GM04503 (cell line): ENCODE results near the gene FAM98A.

Experiments used
- DNase-seq: peaks from one replicate; pipeline ENCODE4 v3.0.0-alpha.2; 2012; ENCODE audit warnings: low read depth

The FAM98A gene

DNA sequence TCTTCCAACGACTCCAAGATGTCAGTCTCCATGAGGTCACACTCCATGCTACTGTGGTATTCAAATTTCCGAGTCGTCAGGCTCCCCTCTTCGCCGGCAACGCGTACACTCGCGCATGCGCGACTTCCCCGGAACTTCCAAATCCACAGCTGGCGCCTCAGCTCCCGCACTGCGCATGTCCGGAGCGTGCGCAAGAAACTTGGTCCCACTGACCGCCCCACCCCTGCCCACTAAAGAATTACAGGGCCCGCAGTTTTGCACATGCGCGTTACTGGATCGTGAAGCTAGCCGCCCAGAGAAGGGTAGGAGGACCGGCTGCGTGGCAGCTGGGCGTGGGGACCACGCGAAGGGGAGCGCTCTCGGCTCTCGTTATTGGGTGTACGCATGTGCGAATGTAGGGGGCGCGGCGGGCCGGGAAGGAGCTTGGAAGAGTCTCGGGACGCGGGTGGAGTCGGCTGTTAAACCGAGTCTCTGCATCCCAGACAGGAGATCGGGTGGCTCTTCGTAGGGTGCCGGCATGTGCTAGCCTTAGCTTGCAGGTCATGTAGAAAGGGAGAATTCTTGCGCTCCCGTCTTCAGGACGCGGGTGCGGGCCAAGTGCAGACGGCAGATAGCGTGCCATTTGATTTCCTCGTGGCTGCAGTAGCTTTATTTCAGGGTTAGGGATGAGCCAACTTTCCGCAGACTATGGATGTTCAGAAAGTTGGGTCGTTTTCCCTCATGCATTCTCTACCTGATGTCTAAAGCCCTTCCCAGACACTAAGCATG is at the start of gene FAM98A:
TSS of gene FAM98A (minus strand) at position 125 of the 768 bp plus-strand sequence. CDS start at position 47, 78 bp downstream.
- peak; percentile 92 for DNase-seq

GRCh38 chr2:33645861-33646260 is 46.8 kb upstream of the FAM98A start:
- no peak for DNase-seq

DNA sequence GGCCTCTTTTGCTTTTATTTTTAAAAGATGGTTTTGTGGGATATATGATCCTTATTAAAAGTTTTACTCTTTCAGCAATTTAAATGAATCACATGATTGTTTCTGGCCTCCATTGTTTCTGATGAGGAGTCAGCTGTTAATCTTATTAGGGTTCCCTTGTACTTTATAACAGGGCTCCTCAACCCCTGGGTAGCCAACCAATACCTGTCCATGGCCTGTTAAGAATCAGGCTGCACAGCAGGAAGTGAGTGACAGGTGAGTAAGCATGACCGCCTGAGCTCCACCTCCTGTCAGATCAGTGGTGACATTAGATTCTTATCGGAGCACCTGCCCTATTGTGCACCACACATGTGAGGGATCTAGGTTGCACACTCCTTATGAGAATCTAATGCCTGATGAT is 45.1 kb upstream of the FAM98A start:
- no peak for DNase-seq

- no peak for DNase-seq
Measured at GRCh38 chr2:33636001-33636400, 36.9 kb upstream of the FAM98A start.

- DNase-seq: no peak
Measured at GRCh38 chr2:33634261-33634910, 35.3 kb upstream of the FAM98A start.

GRCh38 chr2:33633315-33633714 is 34.2 kb upstream of the FAM98A start:
- no peak for DNase-seq

DNA sequence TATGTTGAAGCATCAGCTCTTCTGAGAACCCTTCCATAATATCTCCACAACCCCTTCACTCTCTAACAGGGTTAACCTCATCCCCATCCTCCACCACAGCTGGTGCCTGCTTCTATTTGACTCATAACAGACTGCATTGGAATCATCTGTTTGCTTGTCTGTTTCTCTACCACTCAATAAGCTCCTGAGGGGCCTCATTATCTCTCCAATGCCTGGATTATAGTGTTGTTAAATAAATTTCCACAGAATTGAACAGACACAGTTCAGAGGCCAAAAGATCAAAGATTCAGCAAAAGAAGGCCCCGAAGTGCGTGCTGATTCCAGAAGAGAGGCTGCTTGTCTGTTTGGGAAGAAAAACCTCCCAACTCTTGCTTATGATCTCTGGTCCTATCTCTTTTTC is 33.7 kb upstream of the FAM98A start:
- DNase-seq: no peak

GRCh38 chr2:33628031-33628827 is 29.1 kb upstream of the FAM98A start:
- DNase-seq: no peak

DNA sequence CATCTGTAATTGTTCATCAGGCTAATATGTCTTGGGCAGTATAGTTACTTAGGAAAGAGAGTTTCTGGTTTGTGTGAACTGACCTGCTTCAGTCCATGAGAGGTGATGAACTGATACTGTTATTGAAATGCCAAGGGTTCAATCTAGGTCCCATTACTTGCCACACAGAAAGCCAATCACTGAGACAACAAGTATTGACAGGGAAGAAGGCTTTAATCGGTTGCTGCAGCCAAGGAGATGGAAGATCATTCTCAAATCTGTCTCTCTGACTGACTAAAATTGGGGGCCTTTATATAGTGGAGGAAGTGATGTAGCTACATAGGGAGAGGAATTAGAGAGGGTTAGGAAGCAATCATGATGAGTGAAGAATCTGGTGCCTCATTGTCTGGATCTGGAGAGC is 19.9 kb upstream of the FAM98A start:
- DNase-seq: no peak

DNA sequence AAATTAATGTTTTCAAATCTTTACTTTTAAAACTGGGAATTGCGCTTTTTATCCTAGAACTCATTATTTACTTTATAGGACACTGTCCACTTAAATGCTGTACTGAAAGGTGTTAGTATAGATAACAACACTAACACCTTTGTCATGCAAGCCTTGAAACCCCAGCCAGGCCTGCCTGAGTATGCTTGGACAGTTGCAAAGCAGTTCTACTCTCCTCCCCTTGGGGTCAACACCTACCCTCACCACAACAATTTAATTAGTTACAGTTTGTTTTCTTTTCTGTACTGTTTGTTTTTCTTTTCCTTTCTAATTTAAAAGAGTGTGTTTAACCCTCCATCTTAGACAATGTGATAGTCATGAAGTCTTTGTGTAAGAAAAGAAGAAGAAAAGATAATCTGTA is 18.9 kb upstream of the FAM98A start:
- DNase-seq: no peak

DNA sequence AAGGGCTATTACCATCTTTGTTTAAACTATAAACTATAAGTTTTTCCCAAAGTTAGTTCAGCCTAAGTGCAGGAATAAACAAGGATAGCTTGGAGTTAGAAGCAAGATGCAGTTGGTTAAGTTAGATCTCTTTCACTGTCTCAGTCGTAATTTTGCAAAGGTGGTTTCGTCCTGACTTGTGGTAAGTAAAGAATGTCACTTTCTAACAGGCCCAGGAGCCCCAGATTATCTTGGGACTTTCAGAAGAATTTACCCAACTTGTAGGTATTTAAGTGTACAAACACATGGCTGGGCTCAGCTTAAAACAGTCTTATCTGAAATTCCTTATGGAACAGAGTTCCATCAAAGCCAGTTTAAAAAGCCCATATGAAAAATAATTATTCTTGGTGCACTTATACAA is 18.3 kb upstream of the FAM98A start:
- DNase-seq: no peak

DNA sequence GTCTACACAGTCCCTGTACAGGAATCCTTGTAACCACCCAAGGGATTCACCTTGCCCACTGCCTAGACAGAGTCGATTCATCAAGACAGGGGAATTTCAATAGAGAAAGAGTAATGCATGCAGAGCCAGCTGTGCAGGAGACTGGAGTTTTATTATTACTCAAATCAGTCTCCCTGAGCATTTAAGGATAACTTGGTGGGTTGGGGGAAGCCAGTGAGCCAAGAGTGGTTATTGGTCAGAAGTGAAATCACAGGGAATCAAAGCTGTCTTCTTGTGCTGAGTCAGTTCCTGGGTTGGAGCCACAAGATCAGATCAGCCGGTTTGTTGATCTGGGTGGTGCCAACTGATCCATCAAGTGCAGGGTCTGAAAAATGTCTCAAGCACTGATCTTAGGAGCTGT is 17.8 kb upstream of the FAM98A start:
- no peak for DNase-seq

- DNase-seq: no peak
Measured at GRCh38 chr2:33614190-33614589, 15.1 kb upstream of the FAM98A start.

- DNase-seq: no peak
Measured at GRCh38 chr2:33607905-33608304, 8.8 kb upstream of the FAM98A start.

- no peak for DNase-seq
Measured at GRCh38 chr2:33607251-33607721, 8.2 kb upstream of the FAM98A start.

GRCh38 chr2:33606622-33607021 is 7.5 kb upstream of the FAM98A start:
- DNase-seq: no peak

- DNase-seq: no peak
Measured at GRCh38 chr2:33606100-33606499, 7.0 kb upstream of the FAM98A start.

DNA sequence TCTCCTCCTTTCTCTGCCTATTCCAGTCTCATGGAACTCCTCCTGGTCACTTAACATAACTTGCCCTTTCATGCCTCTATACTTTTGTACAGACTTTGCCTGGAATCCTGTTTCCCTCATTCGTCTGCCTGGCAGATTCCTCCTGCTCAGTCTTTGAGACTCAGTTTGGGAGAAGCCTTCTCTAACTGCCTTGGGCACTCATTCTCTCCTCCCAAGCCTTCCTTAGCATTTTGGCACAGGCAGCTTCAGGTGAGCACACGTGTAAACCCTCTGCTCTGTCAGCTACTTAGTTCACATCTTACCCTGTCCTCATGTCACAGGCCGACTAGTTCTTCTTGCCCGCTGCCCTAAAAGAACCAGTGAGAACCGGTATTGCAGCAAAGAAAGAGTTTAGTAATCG is 6.0 kb upstream of the FAM98A start:
- no peak for DNase-seq

- no peak for DNase-seq
Measured at GRCh38 chr2:33603416-33603815, 4.3 kb upstream of the FAM98A start.

GRCh38 chr2:33602201-33602830 is 3.2 kb upstream of the FAM98A start:
- DNase-seq: peak; percentile 82

DNA sequence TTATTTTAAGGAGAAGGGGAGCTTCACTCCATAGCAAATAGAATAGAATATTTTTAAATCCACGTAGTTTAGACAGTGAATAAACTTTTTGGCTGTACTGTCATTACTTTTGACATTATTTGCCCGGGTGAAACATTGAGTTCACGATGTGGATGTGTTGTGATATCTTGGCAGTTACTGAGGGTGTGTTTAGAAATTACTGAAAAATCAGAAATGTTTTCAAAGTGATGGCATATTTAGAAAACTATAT is 769 bp upstream of the FAM98A start:
- DNase-seq: no peak

DNA sequence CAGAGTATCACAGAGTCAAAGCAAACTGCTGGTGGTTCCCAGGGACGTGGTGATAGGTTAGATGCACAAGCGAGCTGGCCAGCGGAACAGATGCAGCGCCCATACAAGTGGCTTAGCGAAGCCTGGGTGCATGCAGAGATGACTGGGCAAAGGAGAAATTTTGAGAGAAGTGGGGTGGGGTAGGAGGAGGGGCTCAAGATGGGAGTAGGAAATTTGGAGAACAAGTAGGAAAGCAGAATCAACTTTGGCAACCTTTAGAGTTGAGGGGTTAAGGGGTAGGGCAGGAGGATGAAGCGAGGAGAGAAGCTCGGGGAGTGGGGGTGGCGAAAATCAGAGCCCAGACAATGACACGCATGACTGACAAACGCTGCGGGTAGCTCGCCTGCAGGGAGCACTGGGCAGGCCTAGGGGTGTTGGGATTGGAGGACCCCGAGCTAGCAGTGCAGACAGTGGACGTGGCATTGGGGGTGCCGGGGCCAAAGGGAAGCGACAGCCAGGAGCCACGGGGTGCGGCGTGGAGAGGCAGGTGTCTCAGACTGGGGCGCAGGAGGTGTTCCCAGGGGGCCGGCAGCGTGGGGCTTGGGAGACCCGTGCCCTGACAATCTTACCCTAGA is 431 bp downstream of the FAM98A start:
- DNase-seq: peak; percentile 10
